Measurements from ENCODE around the gene HRH2.

The HRH2 gene

DNA sequence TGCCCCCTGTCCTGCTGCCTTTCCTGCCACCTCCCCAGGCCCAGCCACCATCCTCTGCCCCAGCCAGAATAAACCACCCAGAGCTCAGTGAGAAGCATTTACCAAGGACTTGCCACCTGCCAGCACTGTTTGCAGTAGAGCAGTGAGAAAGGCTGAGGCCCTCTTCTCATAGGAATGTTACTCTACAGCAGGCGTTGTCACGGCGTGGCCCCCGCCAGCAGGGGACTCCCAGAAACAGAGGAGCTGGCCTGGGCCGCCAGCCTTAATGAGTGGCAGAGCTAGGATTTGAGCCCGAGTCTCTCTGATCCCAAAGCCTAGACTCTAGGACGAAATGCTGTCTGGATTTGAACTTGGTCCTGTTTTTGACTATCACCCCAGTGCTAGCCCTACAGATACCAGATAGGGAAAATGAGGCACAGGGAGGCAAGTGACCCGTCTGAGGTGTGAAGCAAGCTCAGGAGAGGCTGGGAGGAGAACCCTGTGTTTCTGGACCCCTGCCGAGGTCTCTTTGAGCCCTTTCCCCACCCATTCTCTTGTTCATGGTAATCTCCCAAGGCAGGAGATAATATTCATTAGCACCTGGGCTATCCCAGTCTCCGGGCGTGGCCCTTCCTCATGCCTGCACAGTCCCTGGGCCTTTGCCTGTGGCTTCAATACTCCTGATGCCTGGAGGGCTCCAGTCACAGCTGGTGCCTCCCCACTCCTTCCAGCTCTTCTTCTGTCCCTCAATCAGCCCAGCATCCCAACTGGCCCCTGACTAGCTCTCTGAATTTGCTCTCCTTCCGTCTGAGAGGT is 30.7 kb downstream of the HRH2 start:
- H3K4me3 ChIP-seq (replicated peaks in 1 of 2; ENCODE audit: low read depth in 2 of 2, low read length in 2 of 2) = no peak overlapping the region
- no peak for DNase-seq (ENCODE audit: low read depth in 2 of 2)
- TF ChIP-seq CTCF (IDR thresholded peaks at IDR 0.05; ENCODE audit: low read depth, low read length) = no peak

DNA sequence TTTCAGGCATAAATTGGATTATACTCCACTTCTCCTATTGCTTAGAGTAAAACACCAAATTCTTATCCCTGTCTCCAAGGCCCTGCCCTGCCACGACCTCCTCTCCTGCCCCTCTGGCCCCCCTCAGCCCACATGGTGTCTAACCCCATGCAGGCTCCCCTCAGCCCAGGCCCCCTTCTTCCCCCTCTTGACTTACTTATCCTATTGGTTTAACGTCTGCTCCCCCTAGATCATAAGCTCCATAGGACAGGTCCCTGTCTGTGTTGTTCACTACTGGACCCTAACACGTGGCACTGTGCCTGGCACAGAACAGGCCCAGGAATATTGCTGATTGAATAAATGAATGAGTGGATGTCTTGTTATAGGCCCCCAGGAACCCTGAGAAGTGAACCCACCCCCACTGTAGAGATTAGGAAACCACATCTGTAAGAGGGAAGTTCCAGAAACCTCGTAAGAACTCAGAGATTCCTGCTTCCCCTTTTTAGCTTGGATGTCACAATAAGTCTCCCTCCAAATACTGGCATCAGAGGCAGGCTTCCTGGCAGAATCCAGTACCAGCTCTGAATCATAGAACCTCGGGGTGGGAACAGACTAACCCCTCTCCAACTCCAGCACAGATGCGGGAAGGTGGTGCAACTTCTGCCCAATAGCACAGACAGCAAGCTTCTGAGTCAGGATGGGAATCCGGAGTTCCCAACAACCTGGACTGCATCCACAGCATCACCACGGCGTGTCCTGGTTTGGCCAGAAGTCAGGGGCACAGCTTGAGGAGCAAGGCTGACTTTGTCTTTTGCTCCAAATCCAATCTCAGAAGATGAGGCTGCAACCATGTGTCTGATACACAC is 31.5 kb downstream of the HRH2 start:
- H3K4me3 ChIP-seq (replicated peaks in 1 of 2; ENCODE audit: low read depth in 2 of 2, low read length in 2 of 2) = no peak overlapping the region
- no peak for TF ChIP-seq CTCF (IDR thresholded peaks at IDR 0.05; ENCODE audit: low read depth, low read length)
- DNase-seq (ENCODE audit: low read depth in 2 of 2) = peak in 1 of 2 donors; percentile 71

GRCh38 chr5:175690025-175690424 is 32.2 kb downstream of the HRH2 start:
- TF ChIP-seq CTCF (IDR thresholded peaks at IDR 0.05; ENCODE audit: low read depth, low read length) = no peak
- no peak overlapping the region for H3K4me3 ChIP-seq (replicated peaks in 1 of 2; ENCODE audit: low read depth in 2 of 2, low read length in 2 of 2)
- DNase-seq (ENCODE audit: low read depth in 2 of 2) = no peak

DNA sequence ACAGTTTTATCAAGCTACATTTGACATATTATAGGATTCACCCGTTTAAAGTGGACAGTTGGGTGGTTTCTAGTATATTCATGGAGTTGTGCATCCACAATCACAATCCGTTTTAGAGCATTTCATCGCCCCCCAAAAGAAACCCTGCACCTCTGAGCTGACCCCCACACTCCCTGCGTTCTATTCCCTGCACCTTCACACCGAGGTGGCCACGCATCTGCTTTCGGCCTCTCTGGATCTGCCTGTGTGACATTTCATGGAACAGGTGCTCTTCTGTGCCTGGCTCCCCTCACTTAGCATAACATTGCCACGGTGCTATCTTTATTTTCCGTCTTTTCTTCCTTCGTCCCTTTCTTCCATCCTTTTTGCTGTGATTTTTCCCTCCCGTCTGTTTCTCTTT is 32.7 kb downstream of the HRH2 start:
- DNase-seq (ENCODE audit: low read depth in 2 of 2) = no peak
- no peak for TF ChIP-seq CTCF (IDR thresholded peaks at IDR 0.05; ENCODE audit: low read depth, low read length)
- no peak overlapping the region for H3K4me3 ChIP-seq (replicated peaks in 1 of 2; ENCODE audit: low read depth in 2 of 2, low read length in 2 of 2)

DNA sequence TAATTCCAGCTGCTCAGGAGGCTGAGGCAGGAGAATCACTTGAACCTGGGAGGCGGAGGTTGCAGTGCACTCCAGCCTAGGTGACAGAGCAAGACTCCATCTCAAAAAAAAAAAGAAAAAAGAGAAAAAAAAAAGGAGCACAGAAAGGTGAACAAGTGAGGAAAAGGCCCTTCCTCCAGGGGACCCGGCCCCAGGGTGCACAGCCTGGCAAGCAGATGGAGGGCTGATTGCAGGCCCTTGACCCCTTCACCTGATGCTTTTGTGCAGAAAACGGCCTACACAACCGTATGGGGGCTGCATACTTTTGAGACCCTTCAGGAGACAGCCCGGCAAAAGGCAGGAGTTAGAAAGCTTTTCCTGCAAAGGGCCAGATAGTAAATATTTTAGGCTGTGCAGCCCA is 33.9 kb downstream of the HRH2 start:
- no peak for DNase-seq (ENCODE audit: low read depth in 2 of 2)

More for the DNA sequence above, 33.9 kb downstream of the HRH2 start:
- H3K4me3 ChIP-seq (replicated peaks in 1 of 2; ENCODE audit: low read depth in 2 of 2, low read length in 2 of 2) = no peak overlapping the region
- no peak for TF ChIP-seq CTCF (IDR thresholded peaks at IDR 0.05; ENCODE audit: low read depth, low read length)
